HepG2 (cell line): ENCODE data around the gene CYB5R3. TPM values are rescaled to one million over a fixed set of nuclear protein-coding genes. Genes with fewer than 3 reads are reported as not detected.
A peak's percentile ranks its signal among the peaks of the same experiment; 100 is the strongest.

ENCODE experiments used
- DMAP1 ChIP-seq: IDR thresholded peaks from 2 replicates; pipeline ENCODE4 v1.6.1; 2016
- ELF3 ChIP-seq: IDR thresholded peaks from 2 replicates; pipeline ENCODE4 v1.6.1; 2016; ENCODE audit warnings: missing genetic modification reagents, missing compliant biosample characterization
- NCOA1 ChIP-seq: sonication (generic); formaldehyde crosslinking; IDR thresholded peaks from 2 replicates; pipeline ENCODE4 v1.9.0; 2021; ENCODE audit warnings: missing genetic modification reagents
- PHF21A ChIP-seq: sonication (generic); formaldehyde crosslinking; IDR thresholded peaks from 2 replicates; pipeline ENCODE4 v1.5.0; 2020; ENCODE audit warnings: mild to moderate bottlenecking, missing genetic modification reagents
- SAFB2 ChIP-seq: sonication (generic); formaldehyde crosslinking; IDR thresholded peaks from 2 replicates; pipeline ENCODE4 v1.5.1; 2020; ENCODE audit warnings: missing genetic modification reagents, low read depth, mild to moderate bottlenecking, borderline replicate concordance
- SMYD3 ChIP-seq: sonication (generic); formaldehyde crosslinking; IDR thresholded peaks from 2 replicates; pipeline ENCODE4 v1.8.1; 2023; ENCODE audit warnings: mild to moderate bottlenecking, missing genetic modification reagents
- TBX3 ChIP-seq: fragments of 450-650 bp; IDR thresholded peaks from 2 replicates; pipeline ENCODE4 v1.6.1; 2017; ENCODE audit warnings: antibody characterized with exemption, mild to moderate bottlenecking, inconsistent platforms, borderline replicate concordance
- XBP1 ChIP-seq: sonication (generic); formaldehyde crosslinking; IDR thresholded peaks from 2 replicates; pipeline ENCODE4 v1.5.0; 2020; ENCODE audit warnings: missing genetic modification reagents
- ZFP91 ChIP-seq: sonication (generic); formaldehyde crosslinking; IDR thresholded peaks from 2 replicates; pipeline ENCODE4 v1.9.0; 2022; ENCODE audit warnings: missing genetic modification reagents, mild to moderate bottlenecking, borderline replicate concordance
- ZNF607 ChIP-seq: sonication (generic); formaldehyde crosslinking; IDR thresholded peaks from 2 replicates; pipeline ENCODE4 v1.5.1; 2020; ENCODE audit warnings: missing genetic modification reagents, mild to moderate bottlenecking, borderline replicate concordance
- ZNF839 ChIP-seq: sonication (generic); formaldehyde crosslinking; IDR thresholded peaks from 2 replicates; pipeline ENCODE4 v1.4.0; 2020; ENCODE audit warnings: missing genetic modification reagents, mild to moderate bottlenecking, borderline replicate concordance
- ZUFSP ChIP-seq: sonication (generic); formaldehyde crosslinking; IDR thresholded peaks from 2 replicates; pipeline ENCODE4 v1.9.0; 2021; ENCODE audit warnings: missing genetic modification reagents, mild to moderate bottlenecking, borderline replicate concordance
- polyA plus RNA-seq, 8 experiments: library from polyadenylated mRNA; depleted of rRNA in 3 of 8; stranded (reverse) in 7 of 8; unstranded in 1 of 8; fragments of >200 nt; fragmentation: Illumina TruSeq in 4 of 8; extraction: Trizol in 4 of 8; gene quantifications; 2 replicates each; pipeline versions ENCODE4 v1.2.1 to v1.2.3, GENCODE V29; 2011 to 2016; ENCODE audit warnings: low read depth in 4 of 8, missing spikeins in 1 of 8, mixed read lengths in 1 of 8; ENCODE audit not compliant: insufficient read depth in 1 of 8
- total RNA-seq, 5 experiments: library from RNA; depleted of rRNA; stranded (reverse); fragments of >200 nt; fragmentation: Illumina TruSeq; extraction: Trizol; gene quantifications; 2 replicates each; pipeline ENCODE4 v1.2.3, GENCODE V29; 2016; ENCODE audit warnings: low read depth in 1 of 5
- TF ChIP-seq, protein P1 (sequence below): sonication (generic); formaldehyde crosslinking; IDR thresholded peaks from 2 replicates; pipeline ENCODE4 v1.5.1; 2020; ENCODE audit warnings: missing genetic modification reagents, mild to moderate bottlenecking, borderline replicate concordance
- TF ChIP-seq, protein P2 (sequence below): sonication (generic); formaldehyde crosslinking; IDR thresholded peaks from 2 replicates; pipeline ENCODE4 v1.4.0; 2020; ENCODE audit warnings: missing genetic modification reagents
- TF ChIP-seq, protein P3 (sequence below): sonication (generic); formaldehyde crosslinking; IDR thresholded peaks from 2 replicates; pipeline ENCODE4 v1.8.0; 2022; ENCODE audit warnings: missing genetic modification reagents, mild to moderate bottlenecking, moderate library complexity, borderline replicate concordance

Gene CYB5R3
- total and polyA plus RNA-seq, 2 of the 13 experiments (the other 11 are each of a cell fraction or from before 2014, with no cell fraction given): 32.4 to 305 TPM

DNA sequence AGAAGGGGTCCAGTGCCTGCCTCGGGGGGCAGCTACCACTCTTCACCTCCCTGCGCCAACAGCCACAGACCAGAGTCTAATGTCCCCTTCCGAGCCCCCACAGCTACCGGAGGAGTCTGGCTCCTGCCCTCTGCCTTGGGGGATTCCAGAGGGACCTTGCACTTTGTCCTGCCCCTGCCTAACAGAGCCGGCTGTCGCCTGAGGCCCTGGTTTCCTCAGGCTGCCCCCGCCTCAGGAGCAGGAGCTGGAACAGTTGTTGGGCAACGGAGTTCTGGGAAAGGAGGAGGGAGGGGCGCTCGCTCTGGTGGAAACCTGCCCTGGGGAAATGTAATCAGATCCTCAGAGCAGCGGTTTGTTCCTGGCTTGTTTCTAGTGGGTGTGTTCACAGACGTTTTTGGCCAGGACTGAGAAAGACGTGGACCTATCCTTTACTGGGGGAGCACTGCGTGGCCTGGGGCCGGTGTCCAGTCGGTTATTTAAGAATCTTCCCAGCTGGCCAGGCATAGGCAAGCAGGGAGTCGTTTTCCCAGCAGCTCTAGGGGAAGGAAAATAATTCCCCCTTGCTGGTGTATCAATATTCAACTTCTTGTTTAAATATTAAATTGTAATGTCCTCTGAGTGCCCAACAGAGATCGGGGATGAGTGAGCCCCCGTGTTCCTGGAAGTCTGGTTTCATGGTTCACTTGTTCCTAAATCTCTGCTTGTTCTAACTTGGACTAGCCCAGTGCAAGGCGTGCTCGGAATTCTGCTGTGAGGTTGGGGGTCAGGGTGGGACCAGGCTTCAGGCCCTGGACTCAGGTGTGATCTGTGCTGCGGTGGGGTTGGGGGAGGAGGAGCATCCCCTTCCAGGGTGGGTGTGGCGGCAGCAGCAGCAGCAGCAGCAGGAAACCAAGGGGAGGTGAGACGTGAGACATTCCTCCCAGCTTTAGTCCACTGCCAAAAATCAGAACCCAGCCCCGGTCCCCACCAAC, 39.3 kb upstream of the CYB5R3 start (continued):
- TF ChIP-seq, protein P1, sequence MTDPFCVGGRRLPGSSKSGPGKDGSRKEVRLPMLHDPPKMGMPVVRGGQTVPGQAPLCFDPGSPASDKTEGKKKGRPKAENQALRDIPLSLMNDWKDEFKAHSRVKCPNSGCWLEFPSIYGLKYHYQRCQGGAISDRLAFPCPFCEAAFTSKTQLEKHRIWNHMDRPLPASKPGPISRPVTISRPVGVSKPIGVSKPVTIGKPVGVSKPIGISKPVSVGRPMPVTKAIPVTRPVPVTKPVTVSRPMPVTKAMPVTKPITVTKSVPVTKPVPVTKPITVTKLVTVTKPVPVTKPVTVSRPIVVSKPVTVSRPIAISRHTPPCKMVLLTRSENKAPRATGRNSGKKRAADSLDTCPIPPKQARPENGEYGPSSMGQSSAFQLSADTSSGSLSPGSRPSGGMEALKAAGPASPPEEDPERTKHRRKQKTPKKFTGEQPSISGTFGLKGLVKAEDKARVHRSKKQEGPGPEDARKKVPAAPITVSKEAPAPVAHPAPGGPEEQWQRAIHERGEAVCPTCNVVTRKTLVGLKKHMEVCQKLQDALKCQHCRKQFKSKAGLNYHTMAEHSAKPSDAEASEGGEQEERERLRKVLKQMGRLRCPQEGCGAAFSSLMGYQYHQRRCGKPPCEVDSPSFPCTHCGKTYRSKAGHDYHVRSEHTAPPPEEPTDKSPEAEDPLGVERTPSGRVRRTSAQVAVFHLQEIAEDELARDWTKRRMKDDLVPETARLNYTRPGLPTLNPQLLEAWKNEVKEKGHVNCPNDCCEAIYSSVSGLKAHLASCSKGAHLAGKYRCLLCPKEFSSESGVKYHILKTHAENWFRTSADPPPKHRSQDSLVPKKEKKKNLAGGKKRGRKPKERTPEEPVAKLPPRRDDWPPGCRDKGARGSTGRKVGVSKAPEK (CRISPR knock-in tag): peak; percentile 80; the same call in 1 of the 2 replicates
- TF ChIP-seq DMAP1 (CRISPR knock-in tag): no peak
- TF ChIP-seq TBX3: no peak
- TF ChIP-seq ZNF839 (CRISPR knock-in tag): no peak
- TF ChIP-seq SMYD3 (CRISPR knock-in tag): no peak
- no peak for TF ChIP-seq NCOA1
- TF ChIP-seq PHF21A (CRISPR knock-in tag): peak; percentile 51; the same call in 1 of the 2 replicates
- TF ChIP-seq ZNF607 (CRISPR knock-in tag): no peak
- no peak for TF ChIP-seq XBP1
- peak; percentile 56 for TF ChIP-seq ZFP91
- TF ChIP-seq, protein P2, sequence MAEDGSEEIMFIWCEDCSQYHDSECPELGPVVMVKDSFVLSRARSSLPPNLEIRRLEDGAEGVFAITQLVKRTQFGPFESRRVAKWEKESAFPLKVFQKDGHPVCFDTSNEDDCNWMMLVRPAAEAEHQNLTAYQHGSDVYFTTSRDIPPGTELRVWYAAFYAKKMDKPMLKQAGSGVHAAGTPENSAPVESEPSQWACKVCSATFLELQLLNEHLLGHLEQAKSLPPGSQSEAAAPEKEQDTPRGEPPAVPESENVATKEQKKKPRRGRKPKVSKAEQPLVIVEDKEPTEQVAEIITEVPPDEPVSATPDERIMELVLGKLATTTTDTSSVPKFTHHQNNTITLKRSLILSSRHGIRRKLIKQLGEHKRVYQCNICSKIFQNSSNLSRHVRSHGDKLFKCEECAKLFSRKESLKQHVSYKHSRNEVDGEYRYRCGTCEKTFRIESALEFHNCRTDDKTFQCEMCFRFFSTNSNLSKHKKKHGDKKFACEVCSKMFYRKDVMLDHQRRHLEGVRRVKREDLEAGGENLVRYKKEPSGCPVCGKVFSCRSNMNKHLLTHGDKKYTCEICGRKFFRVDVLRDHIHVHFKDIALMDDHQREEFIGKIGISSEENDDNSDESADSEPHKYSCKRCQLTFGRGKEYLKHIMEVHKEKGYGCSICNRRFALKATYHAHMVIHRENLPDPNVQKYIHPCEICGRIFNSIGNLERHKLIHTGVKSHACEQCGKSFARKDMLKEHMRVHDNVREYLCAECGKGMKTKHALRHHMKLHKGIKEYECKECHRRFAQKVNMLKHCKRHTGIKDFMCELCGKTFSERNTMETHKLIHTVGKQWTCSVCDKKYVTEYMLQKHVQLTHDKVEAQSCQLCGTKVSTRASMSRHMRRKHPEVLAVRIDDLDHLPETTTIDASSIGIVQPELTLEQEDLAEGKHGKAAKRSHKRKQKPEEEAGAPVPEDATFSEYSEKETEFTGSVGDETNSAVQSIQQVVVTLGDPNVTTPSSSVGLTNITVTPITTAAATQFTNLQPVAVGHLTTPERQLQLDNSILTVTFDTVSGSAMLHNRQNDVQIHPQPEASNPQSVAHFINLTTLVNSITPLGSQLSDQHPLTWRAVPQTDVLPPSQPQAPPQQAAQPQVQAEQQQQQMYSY (CRISPR knock-in tag): no peak
- TF ChIP-seq ZUFSP: no peak
- TF ChIP-seq, protein P3, sequence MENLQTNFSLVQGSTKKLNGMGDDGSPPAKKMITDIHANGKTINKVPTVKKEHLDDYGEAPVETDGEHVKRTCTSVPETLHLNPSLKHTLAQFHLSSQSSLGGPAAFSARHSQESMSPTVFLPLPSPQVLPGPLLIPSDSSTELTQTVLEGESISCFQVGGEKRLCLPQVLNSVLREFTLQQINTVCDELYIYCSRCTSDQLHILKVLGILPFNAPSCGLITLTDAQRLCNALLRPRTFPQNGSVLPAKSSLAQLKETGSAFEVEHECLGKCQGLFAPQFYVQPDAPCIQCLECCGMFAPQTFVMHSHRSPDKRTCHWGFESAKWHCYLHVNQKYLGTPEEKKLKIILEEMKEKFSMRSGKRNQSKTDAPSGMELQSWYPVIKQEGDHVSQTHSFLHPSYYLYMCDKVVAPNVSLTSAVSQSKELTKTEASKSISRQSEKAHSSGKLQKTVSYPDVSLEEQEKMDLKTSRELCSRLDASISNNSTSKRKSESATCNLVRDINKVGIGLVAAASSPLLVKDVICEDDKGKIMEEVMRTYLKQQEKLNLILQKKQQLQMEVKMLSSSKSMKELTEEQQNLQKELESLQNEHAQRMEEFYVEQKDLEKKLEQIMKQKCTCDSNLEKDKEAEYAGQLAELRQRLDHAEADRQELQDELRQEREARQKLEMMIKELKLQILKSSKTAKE (CRISPR knock-in tag): 0 out of 2 replicates have a peak, but pooled peaks have one; percentile 18
- TF ChIP-seq SAFB2 (CRISPR knock-in tag): 0 out of 2 replicates have a peak, but pooled peaks have one; percentile 9
- no peak for TF ChIP-seq ELF3 (CRISPR knock-in tag)
